DMS53 treated with DMSO at 0.1 percent for 48 hours (cell line): ENCODE measurements around the gene APEH.

Experiments used
- DNase-seq: peaks from one replicate; lab custom pipeline; 2025; ENCODE audit not compliant: unreplicated experiment; lab: John Stamatoyannopoulos, UW

APEH gene

DNA sequence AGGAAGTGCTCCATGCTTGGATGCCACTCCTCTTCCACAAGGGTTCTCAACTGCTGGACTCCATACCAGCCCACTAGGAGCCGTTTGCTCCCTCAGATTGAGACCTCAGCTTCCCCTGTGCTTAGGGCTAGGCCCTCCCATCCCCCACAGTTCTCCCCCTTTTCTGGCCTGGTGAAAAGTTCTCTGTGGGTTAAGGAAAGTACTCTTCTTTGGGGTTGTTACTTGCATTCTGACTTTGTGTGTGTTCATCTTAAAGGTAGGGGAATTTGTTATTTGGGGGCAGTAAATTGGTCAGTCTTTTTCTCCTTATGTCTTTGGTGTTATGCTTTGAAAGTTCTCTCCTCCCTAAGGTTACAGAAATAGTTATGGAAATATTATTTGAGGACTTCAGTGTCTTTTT, 24.0 kb upstream of the APEH start:
- DNase-seq, result no peak

DNA sequence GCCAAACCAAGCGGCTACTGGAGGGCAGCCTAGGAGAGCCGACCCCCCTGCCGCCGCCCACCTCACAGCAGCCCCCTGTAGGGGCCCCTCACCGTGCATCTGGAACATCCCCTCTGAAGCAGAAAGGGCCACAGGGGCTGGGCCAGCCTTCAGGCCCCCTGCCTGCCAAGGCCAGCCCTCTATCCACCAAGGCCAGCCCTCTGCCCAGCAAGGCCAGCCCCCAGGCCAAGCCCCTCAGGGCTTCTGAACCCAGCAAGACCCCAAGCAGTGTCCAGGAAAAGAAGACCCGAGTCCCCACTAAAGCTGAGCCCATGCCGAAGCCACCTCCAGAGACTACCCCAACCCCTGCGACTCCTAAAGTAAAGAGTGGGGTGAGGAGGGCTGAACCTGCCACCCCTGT, 23.5 kb upstream of the APEH start:
- DNase-seq, result no peak

DNA sequence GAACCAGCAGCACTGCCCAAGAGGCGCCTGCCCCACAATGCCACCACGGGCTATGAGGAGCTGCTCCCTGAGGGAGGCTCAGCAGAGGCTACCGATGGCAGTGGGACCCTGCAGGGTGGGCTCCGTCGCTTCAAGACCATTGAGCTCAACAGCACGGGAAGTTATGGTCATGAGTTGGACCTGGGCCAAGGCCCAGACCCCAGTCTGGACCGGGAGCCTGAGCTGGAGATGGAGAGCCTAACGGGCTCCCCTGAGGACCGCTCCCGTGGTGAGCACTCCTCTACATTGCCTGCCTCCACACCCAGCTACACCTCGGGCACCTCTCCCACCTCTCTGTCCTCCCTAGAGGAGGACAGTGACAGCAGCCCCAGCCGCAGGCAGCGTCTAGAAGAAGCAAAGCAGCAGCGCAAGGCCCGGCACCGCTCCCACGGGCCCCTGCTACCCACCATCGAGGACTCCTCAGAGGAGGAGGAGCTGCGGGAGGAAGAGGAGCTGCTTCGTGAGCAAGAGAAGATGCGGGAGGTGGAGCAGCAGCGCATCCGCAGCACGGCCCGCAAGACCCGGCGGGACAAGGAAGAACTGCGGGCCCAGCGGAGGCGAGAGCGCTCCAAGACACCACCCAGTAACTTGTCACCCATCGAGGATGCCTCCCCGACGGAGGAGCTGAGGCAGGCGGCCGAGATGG, 21.8 kb upstream of the APEH start:
- DNase-seq, result no peak

DNA sequence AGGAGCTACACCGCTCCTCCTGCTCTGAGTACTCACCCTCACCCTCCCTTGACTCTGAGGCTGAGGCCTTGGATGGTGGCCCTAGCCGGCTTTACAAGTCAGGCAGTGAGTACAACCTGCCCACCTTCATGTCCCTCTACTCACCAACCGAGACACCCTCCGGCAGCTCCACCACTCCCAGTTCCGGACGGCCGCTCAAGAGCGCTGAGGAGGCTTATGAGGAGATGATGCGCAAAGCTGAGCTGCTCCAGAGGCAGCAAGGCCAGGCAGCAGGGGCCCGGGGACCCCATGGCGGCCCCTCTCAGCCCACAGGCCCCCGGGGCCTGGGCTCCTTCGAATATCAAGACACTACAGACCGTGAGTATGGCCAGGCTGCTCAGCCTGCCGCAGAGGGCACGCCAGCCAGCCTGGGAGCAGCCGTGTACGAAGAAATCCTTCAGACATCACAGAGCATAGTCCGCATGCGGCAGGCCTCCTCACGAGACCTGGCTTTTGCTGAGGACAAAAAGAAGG, 21.2 kb upstream of the APEH start:
- no peak for DNase-seq

DNA sequence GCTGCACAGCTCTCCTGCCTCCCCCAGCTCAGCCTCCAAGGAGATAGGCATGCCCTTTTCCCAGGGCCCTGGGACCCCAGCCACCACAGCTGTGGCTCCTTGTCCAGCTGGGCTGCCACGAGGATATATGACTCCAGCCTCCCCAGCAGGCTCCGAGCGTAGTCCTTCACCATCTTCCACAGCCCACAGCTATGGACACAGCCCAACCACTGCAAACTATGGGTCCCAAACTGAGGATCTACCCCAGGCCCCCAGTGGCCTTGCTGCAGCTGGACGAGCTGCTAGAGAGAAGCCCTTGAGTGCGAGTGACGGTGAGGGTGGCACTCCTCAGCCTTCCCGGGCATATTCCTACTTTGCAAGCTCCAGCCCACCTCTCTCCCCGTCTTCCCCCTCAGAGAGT, 20.5 kb upstream of the APEH start:
- no peak for DNase-seq

DNA sequence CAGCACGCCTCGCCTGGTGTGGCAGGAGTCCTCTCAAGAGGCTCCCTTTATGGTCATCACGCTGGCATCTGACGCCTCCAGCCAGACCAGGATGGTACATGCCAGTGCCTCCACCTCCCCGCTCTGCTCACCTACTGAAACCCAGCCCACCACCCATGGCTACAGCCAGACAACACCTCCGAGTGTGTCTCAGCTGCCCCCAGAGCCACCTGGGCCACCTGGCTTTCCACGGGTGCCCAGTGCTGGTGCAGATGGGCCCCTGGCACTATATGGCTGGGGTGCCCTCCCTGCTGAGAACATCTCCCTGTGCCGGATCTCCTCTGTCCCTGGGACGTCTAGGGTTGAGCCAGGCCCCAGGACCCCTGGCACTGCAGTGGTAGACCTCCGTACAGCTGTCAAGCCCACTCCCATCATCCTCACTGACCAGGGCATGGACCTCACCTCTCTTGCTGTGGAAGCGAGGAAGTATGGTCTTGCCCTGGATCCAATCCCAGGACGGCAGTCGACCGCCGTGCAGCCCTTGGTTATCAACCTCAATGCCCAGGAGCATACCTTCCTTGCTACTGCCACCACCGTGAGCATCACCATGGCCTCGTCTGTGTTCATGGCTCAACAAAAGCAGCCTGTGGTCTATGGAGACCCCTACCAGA, 19.9 kb upstream of the APEH start:
- no peak for DNase-seq

DNA sequence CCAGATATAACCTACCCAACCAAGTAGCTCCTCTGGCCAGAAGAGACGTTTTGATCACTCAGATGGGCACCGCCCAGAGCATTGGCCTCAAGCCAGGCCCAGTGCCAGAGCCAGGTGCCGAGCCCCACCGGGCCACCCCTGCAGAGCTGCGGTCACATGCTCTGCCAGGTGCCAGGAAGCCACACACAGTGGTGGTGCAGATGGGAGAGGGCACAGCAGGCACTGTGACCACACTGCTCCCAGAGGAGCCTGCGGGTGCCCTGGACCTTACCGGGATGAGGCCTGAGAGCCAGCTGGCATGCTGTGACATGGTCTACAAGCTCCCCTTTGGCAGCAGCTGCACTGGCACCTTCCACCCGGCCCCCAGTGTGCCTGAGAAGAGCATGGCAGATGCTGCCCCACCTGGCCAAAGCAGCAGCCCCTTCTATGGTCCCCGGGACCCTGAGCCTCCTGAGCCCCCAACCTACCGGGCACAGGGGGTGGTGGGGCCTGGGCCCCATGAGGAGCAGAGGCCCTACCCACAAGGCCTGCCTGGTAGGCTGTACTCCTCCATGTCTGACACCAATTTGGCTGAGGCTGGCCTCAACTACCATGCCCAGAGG, 19.1 kb upstream of the APEH start:
- no peak for DNase-seq

DNA sequence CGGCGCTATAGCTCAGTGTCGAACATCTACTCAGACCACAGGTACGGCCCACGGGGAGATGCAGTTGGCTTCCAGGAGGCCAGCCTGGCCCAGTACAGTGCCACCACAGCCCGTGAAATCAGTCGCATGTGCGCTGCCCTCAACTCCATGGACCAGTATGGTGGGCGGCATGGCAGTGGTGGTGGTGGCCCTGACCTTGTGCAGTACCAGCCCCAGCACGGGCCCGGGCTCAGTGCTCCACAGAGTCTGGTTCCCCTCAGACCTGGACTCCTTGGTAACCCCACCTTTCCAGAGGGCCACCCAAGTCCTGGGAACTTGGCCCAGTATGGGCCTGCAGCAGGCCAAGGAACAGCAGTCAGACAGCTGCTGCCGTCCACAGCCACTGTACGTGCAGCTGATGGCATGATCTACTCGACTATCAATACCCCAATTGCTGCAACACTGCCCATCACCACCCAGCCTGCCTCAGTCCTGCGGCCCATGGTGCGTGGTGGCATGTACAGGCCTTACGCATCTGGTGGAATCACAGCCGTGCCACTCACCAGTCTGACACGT, 18.3 kb upstream of the APEH start:
- no peak for DNase-seq

DNA sequence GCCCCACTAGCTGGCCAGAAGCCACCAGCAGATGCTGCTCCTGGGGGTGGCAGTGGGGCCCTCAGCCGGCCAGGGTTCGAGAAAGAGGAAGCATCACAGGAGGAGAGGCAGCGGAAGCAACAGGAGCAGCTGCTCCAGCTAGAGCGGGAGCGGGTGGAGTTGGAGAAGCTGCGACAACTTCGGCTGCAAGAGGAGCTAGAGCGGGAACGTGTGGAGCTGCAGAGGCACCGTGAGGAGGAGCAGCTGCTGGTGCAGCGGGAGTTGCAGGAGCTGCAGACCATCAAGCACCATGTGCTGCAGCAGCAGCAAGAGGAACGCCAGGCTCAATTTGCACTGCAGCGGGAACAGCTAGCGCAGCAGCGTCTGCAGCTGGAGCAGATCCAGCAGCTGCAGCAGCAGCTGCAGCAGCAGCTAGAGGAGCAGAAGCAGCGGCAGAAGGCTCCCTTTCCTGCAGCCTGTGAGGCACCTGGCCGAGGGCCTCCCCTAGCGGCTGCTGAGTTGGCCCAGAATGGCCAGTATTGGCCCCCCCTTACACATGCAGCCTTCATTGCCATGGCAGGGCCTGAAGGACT, 17.5 kb upstream of the APEH start:
- DNase-seq, result no peak

DNA sequence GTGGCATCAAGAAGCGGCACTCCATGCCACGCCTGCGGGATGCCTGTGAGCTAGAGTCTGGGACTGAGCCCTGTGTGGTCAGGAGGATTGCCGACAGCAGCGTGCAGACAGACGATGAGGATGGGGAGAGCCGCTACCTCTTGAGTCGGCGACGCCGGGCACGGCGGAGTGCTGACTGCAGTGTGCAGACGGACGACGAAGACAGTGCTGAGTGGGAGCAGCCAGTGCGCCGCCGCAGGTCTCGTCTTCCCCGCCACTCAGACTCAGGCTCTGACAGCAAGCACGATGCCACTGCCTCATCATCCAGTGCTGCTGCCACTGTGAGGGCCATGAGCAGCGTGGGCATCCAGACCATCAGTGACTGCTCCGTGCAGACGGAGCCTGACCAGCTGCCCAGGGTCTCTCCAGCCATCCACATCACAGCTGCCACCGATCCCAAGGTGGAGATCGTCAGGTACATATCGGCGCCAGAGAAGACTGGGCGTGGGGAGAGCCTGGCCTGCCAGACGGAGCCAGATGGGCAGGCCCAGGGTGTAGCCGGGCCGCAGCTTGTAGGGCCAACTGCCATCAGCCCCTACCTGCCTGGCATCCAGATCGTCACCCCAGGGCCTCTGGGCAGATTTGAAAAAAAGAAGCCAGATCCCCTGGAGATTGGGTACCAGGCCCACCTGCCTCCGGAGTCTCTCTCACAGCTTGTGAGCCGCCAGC, 16.8 kb upstream of the APEH start:
- no peak for DNase-seq

DNA sequence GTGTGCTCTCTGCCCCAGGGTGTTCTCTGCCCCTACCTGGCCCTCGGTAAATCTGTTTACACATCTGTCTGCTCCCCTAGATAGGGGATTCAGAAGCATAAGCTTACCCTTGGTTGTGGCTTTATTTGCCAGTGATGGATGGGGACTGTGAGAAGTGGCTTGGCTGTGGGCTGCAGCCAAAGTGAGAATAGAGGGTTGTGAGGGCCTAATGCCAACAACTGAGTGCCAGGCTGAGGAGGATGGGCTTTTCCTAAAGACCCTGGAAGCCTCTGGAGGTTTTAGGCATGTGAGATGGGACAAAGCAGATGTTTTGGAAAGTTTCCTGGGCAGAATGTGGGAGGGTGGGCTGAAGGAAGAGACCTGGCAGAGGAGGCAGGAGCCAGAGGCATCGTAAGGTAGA, 15.4 kb upstream of the APEH start:
- DNase-seq, result no peak

DNA sequence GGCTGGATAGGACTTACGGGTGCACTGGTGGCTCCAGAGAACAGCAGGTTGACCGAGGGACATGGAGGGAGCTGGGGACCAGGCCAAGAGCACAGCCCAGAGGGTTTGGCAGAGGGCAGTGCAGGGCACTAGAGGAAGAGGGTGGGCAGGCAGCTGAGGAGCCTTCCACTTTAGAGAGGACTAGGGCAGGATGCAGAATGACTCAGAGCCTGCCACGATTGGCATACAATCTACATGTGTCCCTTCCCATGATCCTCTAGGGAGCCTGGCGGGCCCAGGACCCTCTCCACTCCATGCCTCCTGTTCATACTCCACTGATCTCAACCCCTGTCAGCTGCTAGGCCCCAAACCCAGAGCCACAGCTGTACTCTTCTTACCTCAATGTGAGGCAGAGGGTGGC, 14.4 kb upstream of the APEH start:
- no peak for DNase-seq

DNA sequence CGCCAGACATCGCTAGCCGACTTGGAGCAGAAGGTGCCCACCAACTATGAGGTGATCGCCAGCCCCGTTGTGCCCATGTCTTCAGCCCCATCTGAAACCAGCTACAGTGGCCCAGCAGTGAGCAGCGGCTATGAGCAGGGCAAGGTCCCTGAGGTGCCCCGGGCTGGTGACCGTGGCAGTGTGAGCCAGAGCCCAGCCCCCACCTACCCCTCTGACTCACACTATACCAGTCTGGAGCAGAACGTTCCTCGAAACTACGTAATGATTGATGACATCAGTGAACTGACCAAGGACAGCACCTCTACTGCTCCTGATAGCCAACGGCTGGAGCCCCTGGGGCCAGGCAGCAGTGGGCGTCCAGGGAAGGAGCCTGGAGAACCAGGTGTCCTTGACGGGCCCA, 12.9 kb upstream of the APEH start:
- no peak for DNase-seq

DNA sequence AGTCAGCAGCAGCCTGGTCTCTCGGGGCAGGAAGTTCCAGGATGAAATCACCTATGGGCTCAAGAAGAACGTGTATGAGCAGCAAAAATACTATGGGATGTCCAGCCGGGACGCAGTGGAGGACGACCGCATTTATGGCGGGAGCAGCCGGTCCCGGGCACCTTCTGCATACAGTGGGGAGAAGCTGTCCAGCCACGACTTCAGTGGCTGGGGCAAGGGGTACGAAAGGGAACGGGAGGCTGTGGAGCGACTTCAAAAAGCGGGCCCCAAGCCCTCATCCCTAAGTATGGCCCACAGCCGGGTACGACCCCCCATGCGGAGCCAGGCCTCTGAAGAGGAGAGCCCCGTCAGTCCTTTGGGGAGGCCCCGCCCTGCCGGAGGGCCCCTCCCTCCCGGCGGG, 12.1 kb upstream of the APEH start:
- DNase-seq, result no peak

DNA sequence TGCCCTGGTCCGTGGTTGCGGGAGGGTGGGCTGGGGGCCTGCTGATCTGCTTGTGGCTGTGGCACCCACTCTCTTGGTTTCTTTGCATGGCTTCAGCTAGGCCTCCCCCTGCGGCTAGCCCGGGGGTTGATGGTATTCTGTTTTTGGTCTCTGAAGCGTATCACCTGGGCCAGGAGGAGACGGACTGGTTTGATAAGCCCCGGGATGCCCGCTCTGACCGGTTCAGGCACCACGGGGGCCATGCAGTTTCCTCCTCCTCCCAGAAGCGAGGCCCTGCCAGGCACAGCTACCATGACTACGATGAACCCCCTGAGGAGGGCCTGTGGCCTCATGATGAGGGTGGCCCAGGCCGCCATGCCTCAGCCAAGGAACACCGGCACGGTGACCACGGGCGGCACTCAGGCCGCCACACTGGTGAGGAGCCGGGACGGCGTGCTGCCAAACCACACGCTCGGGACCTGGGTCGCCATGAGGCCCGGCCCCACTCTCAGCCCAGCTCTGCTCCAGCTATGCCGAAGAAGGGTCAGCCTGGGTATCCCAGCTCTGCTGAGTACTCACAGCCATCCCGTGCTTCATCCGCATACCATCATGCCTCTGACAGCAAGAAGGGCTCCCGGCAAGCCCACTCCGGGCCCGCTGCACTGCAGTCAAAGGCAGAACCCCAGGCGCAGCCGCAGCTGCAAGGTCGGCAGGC, 11.3 kb upstream of the APEH start:
- no peak for DNase-seq

DNA sequence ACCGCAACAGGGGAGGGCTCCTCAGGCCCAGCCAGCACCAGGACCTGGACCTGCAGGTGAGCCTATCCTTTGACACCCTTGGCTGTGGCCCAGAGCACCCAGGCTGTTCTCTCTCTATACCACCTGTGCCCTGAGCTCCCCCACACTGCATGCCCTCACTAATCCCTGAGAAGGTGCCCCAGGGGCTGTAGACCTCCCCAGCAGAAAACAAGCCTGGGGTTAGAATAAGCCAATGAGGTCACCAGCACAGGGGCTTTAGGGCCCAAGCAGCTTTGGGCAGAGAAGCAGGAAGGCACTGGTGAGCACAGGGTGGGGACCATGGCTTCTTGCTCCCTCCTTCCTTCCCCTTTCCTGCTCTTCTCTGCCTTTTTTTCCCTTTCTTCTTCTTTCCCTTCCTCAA, 10.3 kb upstream of the APEH start:
- DNase-seq, result no peak

DNA sequence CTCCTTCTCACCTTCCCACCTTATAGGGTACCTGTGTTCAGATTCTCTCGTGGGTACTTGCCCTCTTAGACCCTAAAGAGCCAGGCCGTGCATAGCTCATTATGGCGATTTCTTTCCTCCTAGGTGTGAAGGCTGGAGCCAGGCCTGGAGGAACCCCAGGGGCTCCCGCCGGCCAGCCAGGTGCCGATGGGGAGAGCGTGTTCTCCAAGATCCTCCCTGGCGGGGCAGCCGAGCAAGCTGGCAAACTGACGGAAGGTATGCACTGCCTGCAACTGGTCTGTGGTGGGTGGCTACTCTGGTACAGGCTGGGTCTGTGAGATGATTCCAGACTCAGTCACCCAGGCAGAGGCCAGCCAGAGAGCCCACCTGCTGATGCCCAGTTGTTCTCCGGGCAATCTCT, 9.9 kb upstream of the APEH start:
- DNase-seq, result no peak

DNA sequence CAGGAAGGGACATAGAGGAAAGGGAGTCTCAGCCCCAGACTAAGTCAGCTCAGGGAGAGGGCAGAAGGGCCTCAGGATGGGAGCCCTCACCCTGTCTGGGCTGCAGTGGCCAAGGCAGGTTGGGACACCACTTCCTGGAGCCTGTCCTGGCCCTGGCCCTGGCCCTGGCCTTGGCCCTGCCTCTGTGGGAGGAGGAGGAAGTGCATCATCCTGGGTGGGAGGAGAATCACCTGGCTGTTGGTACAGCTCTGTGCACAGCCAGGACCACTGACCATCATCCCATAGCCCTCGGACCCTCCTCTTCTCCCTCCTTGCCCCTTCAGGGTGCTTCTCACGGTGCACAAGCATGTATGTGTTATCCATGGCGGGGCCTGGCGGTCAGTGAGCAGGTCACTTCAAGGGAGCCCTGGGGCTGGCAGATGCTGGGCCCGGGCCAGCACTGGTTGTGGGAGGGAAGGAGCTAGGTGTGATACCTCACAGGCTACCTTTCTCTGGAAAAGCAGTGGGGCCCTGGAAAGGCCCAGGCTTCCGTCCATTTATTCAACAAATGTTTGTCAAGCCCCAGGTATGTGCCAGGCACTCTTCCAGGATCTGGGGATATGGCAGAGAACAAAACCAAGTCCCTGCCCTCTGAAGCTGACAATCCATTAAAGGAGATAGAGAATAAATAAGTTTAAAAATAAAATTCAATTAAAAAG, 8.2 kb upstream of the APEH start:
- no peak for DNase-seq

DNA sequence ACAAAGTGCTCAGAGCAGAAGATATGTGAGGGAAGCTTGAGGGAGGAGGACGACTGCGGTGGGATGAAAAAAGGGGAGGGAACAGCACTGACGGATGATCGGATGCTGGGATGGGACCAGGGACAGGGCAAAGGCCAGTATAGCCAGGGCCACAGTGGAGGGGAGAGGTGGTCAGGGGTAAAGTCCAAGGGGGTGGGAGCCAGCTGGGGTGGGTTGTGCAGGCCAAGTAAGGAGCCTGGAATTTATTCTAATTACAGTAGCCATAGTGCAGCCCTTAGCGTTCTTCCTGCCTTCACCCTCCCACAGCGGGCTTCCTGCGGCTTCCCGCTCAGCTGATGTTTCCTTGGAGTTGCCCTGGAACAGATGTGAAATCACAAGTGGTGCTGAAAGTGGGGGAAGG, 7.6 kb upstream of the APEH start:
- DNase-seq, result no peak
